Effector CD4-positive, alpha-beta T cell (primary cell): Measurements from ENCODE around the gene SPTLC2.
"Not testable (repeated sequence)": the region's sequence is repeated elsewhere in the genome, so short reads cannot be mapped to it uniquely, and the experiment has no call there.

Experiments
- DNase-seq: peaks from one replicate; pipeline ENCODE4 v3.0.0-alpha.2; 2020
- total RNA-seq: gene quantifications from one replicate; lab custom pipeline; 2026; lab: John Stamatoyannopoulos, UW

SPTLC2 gene
- 27.4 reads per million, percentile 54 among the genes with 10 or more reads in this experiment for total RNA-seq

DNA sequence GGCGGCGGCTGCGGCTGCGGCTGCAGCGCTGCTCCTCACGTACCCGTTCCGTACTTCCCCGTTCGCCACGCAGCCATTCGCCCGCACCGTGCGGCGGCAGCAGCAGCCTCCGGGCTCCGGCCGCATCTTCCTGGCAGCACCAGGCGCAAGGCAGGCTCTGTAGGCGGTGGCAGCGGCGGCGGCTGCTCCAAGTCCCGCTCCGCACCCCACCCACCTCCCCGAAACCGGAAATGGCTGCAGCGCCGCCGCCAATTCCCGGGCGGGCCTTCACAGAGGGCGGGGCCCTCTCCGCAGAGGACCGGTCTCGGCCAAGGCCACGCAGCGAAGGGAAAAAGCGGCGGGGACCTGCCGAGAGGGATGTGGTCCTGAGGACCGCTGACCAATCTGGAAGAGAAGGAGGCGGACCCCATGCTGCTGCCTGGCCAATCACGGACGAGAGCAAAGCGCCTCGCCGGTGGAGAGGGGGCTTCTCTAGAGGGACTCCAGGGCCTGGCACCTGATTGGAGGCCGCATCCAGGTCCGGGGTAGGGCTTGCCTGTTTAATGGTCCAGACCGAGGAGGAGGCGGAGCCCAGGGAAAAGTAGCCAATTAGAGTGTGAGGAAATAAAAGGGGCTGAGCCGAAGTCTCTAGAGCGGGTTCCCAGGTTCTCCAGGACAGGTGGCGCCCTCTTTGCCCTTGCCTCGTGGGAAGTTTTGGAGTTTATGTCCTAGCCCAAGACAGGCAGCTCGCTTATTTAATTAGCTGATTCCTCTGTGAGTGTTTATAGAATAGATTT lies at the start of gene SPTLC2:
SPTLC2 (minus strand) TSS at position 184 of the 776 bp plus-strand sequence; CDS start at position 126, 58 bp downstream.
- peak; percentile 98 for DNase-seq

GRCh38 chr14:77663293-77663692 lies 46.9 kb upstream of the SPTLC2 start:
- no peak for DNase-seq

- not testable (repeated sequence) for DNase-seq
Observed at GRCh38 chr14:77661562-77661961, 45.1 kb upstream of the SPTLC2 start.

- no peak for DNase-seq
Observed at GRCh38 chr14:77660754-77661153, 44.3 kb upstream of the SPTLC2 start.

DNA sequence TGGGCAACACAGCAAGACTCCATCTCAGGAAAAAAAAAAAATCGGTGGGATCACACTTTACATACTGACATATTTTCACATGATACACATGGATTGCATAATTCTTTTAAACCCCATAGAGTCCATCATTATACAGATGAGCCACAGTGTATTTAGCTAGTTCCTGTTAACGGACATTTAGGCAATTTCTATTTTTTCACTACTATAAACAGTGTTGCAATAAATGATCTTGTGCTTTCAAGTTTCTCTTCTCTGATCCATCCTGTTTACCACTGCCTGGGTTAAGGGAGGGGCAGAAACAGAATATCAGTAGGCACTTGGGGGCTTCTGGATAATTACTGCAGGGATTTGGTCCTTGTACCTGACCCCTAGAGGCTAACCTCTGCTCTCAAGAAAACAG lies 43.4 kb upstream of the SPTLC2 start:
- DNase-seq: no peak

GRCh38 chr14:77657280-77657679 lies 40.8 kb upstream of the SPTLC2 start:
- no peak for DNase-seq

- DNase-seq: no peak
Observed at GRCh38 chr14:77654001-77654441, 37.6 kb upstream of the SPTLC2 start.

GRCh38 chr14:77649326-77649725 lies 32.9 kb upstream of the SPTLC2 start:
- DNase-seq: no peak

DNA sequence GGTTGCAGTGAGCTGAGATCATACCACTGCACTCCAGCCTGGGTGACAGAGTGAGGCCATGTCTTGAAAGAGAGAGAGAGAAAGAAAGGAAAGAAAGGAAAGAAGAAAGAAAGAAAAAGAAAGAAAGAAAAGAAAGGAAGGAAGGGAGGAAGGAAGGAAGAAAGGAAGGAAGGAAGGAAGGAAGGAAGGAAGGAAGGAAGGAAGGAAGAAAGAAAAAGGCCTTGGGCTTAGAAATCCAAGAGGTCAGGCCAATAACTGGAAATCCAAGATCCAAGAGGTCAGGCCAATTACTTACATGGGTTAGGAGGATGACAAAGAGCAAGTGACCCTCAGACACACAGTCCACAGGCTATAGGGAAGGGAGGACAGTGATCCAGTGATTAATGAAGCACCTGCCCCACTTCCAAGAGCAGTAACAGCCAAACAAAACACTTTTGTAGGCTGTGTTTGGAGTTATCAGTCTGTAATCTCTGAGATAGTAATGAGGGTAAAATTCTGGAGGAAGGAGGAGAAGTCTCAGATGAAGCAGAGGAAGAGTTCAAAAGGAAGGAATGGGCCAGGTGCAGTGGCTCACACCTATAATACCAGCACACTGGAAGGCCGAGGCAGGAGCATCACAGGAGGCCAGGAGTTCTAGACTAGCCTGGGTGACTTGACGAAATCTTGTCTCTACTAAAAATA lies 32.2 kb upstream of the SPTLC2 start:
- DNase-seq: no peak

GRCh38 chr14:77647853-77648252 lies 31.4 kb upstream of the SPTLC2 start:
- no peak for DNase-seq

DNA sequence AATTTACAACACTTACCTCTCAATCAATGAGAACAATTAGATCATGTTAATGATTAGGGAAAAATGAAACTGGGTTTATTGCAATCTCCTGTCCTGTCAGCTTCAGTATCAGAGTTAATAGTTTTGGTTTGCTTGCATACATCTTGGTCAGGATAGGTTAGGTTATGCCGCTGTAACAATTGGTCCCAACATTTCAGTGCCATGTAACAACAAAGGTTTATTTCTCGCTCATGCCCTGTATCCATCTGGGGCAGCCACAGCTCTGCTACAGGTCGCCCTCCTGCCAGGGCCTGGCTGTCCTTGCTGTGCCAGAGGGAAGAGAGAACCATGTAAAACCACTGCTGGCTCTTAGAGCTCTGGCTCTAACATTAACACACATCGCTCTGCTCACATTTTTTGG lies 30.5 kb upstream of the SPTLC2 start:
- DNase-seq: no peak

- DNase-seq: no peak
Observed at GRCh38 chr14:77645520-77646230, 29.2 kb upstream of the SPTLC2 start.

- DNase-seq: no peak
Observed at GRCh38 chr14:77642407-77642806, 26.0 kb upstream of the SPTLC2 start.

DNA sequence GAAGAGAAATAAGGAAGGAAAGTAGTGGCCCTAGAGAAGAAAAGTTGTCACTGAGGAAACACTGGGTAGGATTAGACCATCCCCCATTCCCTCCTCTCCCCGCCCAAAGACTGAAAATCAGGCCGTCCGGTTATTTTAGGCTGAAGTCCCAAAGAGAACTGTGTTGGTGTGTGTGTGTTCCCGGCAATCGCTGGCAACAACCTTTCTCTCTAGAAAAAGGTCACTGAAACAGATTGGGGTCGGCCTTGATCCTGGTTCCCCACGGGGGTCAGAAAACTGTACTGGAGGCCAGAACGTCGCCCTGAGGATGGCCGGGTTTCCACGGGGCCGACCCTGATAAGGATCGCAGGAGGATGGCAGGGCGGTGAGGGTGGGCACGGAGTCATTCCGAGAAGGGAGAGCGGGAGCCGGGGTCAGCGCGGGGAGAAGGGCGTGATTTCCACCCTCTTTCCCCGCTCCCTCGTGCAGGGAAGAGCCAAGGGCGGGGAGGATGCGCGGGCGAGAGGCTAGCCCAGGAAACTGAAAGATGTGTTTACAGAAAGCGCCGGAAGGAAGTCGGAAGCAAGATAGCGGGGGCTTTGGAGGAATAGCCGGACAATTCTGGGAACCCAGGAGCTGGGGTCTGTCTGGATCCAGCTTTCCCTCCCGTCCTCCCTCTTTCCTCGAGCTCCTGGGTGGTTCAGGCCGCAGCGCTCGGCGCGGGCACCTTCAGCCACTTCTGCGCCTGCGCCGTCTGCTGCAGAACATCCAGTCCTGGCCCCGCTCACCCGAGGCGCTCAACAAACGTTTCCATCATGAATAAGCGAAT lies 25.3 kb upstream of the SPTLC2 start:
- DNase-seq: peak; percentile 40

DNA sequence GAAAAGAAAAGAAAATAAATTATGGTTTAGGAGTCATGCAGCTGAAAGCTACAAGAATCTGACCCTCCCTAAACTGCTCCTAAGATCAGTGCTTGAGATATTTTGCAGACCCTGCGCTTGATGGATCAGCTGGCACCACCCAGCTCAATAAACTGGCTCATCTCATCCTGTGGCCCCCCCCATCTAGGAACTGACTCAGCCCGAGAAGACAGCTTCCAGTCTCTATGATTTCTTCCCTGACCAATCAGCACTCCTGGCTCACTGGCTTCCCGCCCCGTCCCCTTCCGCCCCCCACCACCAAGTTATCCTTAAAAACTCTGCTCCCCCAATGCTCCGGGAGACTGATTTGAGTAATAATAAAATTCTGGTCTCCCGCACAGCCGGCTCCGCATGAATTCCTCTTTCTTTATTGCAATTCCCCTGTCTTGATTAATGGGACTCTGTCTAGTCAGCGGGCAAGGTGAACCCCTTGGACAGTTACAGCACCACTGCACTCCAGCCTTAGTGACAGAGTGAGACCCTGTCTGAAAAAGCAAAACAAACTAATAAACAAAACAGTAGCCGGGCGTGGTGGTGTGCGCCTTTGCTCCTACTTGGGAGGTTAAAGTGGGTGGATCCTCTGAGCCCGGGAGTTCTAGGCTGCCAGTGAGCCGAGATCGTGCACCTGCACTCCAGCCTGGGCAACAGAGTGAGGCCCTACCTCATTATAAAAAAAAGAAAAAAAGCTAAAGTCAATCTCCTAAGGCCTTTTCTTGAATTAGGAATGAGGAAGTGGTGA lies 24.5 kb upstream of the SPTLC2 start:
- DNase-seq: no peak

DNA sequence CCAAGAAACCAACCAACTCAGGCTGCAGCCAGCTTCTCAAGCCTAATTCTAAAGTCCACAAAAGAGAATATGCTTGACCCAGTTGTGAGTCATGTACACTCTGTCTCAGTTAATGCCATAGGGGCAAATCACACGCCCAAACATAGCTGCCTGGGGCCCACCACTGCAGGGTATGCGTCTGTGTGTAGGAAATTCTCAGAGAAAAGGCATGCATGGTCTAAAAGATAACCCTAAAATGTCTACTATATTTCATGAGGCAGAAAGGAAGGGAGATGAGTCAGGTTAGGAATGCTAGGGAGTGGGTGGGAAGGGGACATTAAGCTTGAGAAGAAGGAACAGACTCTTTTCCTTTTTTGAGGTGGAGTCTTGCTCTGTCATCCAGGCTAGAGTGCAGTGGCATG lies 22.3 kb upstream of the SPTLC2 start:
- DNase-seq: no peak

DNA sequence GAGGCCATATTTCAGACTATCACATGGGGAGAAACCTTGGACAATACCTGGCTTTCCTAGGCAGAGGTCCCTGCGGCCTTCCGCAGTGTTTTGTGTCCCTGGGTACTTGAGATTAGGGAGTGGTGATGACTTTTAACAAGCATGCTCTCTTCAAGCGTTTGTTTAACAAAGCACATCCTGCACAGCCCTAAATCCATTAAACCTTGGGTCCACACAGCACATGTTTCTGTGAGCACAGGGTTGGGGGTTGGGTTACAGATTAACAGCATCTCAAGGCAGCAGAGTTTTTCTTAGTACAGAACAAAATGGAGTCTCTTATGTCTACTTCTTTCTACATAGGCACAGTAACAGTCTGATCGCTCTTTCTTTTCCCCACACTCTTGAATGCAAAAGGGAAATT lies 19.4 kb upstream of the SPTLC2 start:
- DNase-seq: not testable (repeated sequence)

GRCh38 chr14:77635466-77635865 lies 19.0 kb upstream of the SPTLC2 start:
- DNase-seq: not testable (repeated sequence)

- no peak for DNase-seq
Observed at GRCh38 chr14:77630111-77630510, 13.7 kb upstream of the SPTLC2 start.

- no peak for DNase-seq
Observed at GRCh38 chr14:77625360-77625759, 8.9 kb upstream of the SPTLC2 start.

DNA sequence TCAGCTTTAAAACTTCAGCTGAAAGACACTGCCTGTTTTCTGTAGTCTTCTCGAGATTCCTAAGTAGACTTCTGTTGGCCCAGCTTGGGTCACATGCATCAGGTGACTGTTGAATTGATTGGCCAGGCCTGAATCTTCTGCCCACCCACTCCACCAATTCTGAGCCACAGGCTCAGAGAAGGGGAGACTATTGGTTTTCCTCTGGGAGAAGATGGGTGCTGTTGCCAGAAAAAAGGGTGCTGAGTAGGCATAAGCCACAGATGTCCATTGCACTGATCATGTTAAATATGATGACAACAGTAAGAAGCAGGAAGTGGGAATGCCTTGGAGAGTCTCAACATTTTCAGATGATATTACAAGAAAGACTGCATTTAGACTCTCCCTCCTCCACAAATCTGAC lies 6.8 kb upstream of the SPTLC2 start:
- no peak for DNase-seq
